Esophagus muscularis mucosa (tissue), 4 donors: ENCODE measurements around the gene TAGLN2. TPM values are rescaled to one million over a fixed set of nuclear protein-coding genes. Genes with fewer than 3 reads are reported as not detected.
A peak's percentile ranks its signal among the peaks of the same experiment; 100 is the strongest.
"Not testable (repeated sequence)": the region's sequence is repeated elsewhere in the genome, so short reads cannot be mapped to it uniquely, and the experiment has no call there.

Experiments used
- DNase-seq: peaks from one replicate; pipeline ENCODE4 v3.0.0-alpha.2; 2017; ENCODE audit errors: extremely low spot score
- H3K27ac ChIP-seq, 4 donors: fragments of 200-600 bp; sonication (generic); replicated peaks in 1 of 4; 1 replicate in 3 of 4; 2 replicates in 1 of 4; pipeline ENCODE4 v1.5.1; 2016 to 2019; ENCODE audit warnings: mild to moderate bottlenecking in 1 of 4
- H3K27me3 ChIP-seq, 4 donors: fragments of 200-600 bp; sonication (generic); one replicate each; pipeline versions ENCODE4 v1.5.1 to v1.6.0; 2016 to 2019
- H3K36me3 ChIP-seq, 4 donors: fragments of 200-600 bp; sonication (generic); one replicate each; pipeline ENCODE4 v1.5.1; 2016 to 2019
- H3K4me1 ChIP-seq, 4 donors: fragments of 200-600 bp; sonication (generic); one replicate each; pipeline ENCODE4 v1.5.1; 2016 to 2019
- H3K4me3 ChIP-seq, 4 donors: fragments of 200-600 bp; sonication (generic); 1 replicate in 2 of 4; 2 replicates in 2 of 4; pipeline ENCODE4 v1.5.1; 2016 to 2019; ENCODE audit warnings: mild to moderate bottlenecking in 4 of 4, moderate library complexity in 1 of 4
- H3K9me3 ChIP-seq, 4 donors: fragments of 200-600 bp; sonication (generic); 1 replicate in 3 of 4; 2 replicates in 1 of 4; pipeline ENCODE4 v1.5.1; 2016 to 2019
- EP300 ChIP-seq: sonication (generic); formaldehyde crosslinking; IDR thresholded peaks from one replicate; pipeline ENCODE4 v1.6.1; 2017; ENCODE audit warnings: antibody characterized with exemption
- POLR2A ChIP-seq: fragments of 450-650 bp; IDR thresholded peaks from one replicate; pipeline ENCODE4 v1.6.1; 2017; ENCODE audit warnings: antibody characterized with exemption, moderate library complexity, mild to moderate bottlenecking, low read depth
- POLR2AphosphoS5 ChIP-seq, 2 donors: sonication (generic); formaldehyde crosslinking; IDR thresholded peaks; one replicate each; pipeline ENCODE4 v1.6.1; 2017; ENCODE audit warnings: antibody characterized with exemption in 2 of 2
- WGBS: methylation state at CpG from one replicate; pipeline ENCODE4 v1.1.5; 2018; 5-methylcytosine and 5-hydroxymethylcytosine counted together
- intact Hi-C: fragments of 100-400 bp; cut with DNase I; formaldehyde crosslinking; loops from one replicate; pipeline ENCODE4 v1.15.1; 2023
- total RNA-seq, 4 donors: library from RNA; depleted of rRNA; stranded (reverse); fragments of >200 nt; gene quantifications; one replicate each; pipeline versions ENCODE4 v1.1.0 to v1.2.1, GENCODE V29; 2016
- TF ChIP-seq, protein P1 (sequence below), 3 experiments: fragments of 200-600 bp in 2 of 3; fragments of 450-650 bp in 1 of 3; sonication (generic) in 2 of 3; IDR thresholded peaks; one replicate each; pipeline ENCODE4 v1.5.1; 2017 to 2019; ENCODE audit warnings: antibody characterized with exemption in 3 of 3, mild to moderate bottlenecking in 2 of 3, moderate library complexity in 1 of 3

The TAGLN2 gene
- total RNA-seq, 4 donors from 2014 or later: 125 to 276 (median 228) TPM

DNA sequence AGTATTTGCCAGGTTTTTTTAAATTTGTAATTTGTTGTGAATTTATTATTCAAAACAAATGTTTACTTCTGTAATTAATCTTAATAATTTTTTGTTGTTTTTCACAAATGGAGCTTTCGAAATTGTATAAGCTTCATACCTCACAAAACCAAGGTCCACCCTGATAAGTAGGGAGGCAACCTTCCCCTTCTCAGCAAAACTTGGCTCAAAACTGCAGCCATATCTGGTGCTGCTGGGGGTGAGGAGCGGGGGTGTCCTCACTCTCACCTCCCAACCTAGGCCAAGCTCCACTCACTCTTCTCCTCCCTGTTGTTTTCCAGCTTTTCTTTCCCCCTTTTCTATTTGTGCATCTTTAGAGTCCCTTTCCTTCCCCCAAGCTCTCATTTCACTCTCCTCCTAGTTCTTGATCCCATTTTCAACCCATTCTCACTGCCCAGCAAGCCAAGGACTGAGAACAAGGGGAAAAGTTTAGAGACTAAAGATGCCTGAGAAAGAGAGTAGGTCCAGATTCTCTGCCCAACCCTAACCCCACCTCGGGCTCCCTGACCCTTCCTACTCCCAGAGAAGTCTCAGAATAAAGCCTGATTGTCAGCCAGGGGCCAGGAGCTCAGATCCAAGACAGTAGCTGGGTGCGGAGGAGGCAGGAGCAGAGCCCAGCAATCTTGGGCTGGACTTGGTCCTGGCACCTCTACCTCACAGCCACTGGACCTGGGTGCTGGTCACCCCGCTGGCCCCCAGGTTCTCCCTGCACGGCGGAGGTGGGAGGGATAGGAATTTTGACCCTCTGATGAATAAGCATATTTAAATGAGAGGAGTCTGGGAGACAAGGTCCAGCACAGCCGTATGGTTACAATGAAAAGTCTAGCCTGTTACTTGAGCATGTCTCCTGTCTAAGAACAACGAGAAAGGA lies 17.0 kb downstream of the TAGLN2 start:
- H3K27ac ChIP-seq: no peak overlapping the region
- TF ChIP-seq, protein P1, sequence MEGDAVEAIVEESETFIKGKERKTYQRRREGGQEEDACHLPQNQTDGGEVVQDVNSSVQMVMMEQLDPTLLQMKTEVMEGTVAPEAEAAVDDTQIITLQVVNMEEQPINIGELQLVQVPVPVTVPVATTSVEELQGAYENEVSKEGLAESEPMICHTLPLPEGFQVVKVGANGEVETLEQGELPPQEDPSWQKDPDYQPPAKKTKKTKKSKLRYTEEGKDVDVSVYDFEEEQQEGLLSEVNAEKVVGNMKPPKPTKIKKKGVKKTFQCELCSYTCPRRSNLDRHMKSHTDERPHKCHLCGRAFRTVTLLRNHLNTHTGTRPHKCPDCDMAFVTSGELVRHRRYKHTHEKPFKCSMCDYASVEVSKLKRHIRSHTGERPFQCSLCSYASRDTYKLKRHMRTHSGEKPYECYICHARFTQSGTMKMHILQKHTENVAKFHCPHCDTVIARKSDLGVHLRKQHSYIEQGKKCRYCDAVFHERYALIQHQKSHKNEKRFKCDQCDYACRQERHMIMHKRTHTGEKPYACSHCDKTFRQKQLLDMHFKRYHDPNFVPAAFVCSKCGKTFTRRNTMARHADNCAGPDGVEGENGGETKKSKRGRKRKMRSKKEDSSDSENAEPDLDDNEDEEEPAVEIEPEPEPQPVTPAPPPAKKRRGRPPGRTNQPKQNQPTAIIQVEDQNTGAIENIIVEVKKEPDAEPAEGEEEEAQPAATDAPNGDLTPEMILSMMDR (IDR thresholded peaks at IDR 0.05): no peak
- no peak for TF ChIP-seq POLR2A
- TF ChIP-seq POLR2AphosphoS5 (IDR thresholded peaks at IDR 0.05): no peak
- no peak for TF ChIP-seq EP300
- no peak for DNase-seq
- intact Hi-C loops: no loop called here
- H3K36me3 ChIP-seq: no peaks in the 10 kb centered on the region
- no peaks in the 10 kb centered on the region for H3K9me3 ChIP-seq
- 75% methylated on average over 8 of the region's 9 CpGs for WGBS
- no peaks in the 10 kb centered on the region for H3K27me3 ChIP-seq
- H3K4me1 ChIP-seq: peaks cover 18 to 31% (median 25%) of the 10 kb centered on the region in 4 donors
- H3K4me3 ChIP-seq: no peak overlapping the region

GRCh38 chr1:159906960-159907359 lies 18.3 kb downstream of the TAGLN2 start:
- 85% methylated on average over 1 of the region's 1 CpG for WGBS
- intact Hi-C loops: no loop called here
- no peak for TF ChIP-seq POLR2A
- TF ChIP-seq, protein P1 (IDR thresholded peaks at IDR 0.05): no peak
- TF ChIP-seq POLR2AphosphoS5 (IDR thresholded peaks at IDR 0.05): no peak
- TF ChIP-seq EP300: no peak
- H3K4me1 ChIP-seq: peaks cover 12 to 21% (median 18%) of the 10 kb centered on the region in 4 donors
- no peak overlapping the region for H3K4me3 ChIP-seq
- H3K27me3 ChIP-seq: no peaks in the 10 kb centered on the region
- H3K9me3 ChIP-seq: no peaks in the 10 kb centered on the region
- DNase-seq: no peak
- no peaks in the 10 kb centered on the region for H3K36me3 ChIP-seq
- no peak overlapping the region for H3K27ac ChIP-seq

DNA sequence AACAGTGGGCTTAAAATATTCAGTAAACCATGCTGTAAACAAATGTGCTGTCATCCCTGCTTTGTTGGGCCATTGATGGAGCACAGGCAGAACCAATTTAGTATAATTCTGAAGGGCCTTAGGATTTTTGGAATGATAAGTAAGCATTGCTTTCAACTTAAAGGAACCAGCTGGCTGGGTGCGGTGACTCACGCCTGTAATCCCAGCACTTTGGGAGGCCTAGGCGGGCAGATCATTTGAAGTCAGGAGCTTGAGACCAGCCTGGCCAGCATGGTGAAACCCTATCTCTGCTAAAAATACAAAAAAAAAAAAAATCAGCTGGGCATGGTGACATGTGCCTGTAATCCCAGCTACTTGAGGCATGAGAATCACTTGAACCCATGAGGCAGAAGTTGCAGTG lies 21.3 kb downstream of the TAGLN2 start:
- WGBS: 65% methylated on average over 3 of the region's 3 CpGs
- H3K4me1 ChIP-seq: peaks cover 11 to 17% (median 12%) of the 10 kb centered on the region in 4 donors
- H3K9me3 ChIP-seq, DNase-seq, H3K27ac ChIP-seq, H3K4me3 ChIP-seq, H3K27me3 ChIP-seq, intact Hi-C loops, H3K36me3 ChIP-seq: not testable (repeated sequence)

GRCh38 chr1:159902541-159902940 lies 22.8 kb downstream of the TAGLN2 start:
- peaks cover 11 to 19% (median 12%) of the 10 kb centered on the region in 4 donors for H3K4me1 ChIP-seq
- no peaks in the 10 kb centered on the region for H3K36me3 ChIP-seq
- H3K27ac ChIP-seq: no peak overlapping the region
- no peaks in the 10 kb centered on the region for H3K27me3 ChIP-seq
- intact Hi-C loops: no loop called here
- TF ChIP-seq, protein P1 (IDR thresholded peaks at IDR 0.05): no peak
- TF ChIP-seq POLR2AphosphoS5 (IDR thresholded peaks at IDR 0.05) (no peak), POLR2A (no peak), EP300 (no peak)
- DNase-seq: no peak
- H3K4me3 ChIP-seq: no peak overlapping the region
- WGBS: 90% methylated on average over 3 of the region's 3 CpGs
- no peaks in the 10 kb centered on the region for H3K9me3 ChIP-seq

DNA sequence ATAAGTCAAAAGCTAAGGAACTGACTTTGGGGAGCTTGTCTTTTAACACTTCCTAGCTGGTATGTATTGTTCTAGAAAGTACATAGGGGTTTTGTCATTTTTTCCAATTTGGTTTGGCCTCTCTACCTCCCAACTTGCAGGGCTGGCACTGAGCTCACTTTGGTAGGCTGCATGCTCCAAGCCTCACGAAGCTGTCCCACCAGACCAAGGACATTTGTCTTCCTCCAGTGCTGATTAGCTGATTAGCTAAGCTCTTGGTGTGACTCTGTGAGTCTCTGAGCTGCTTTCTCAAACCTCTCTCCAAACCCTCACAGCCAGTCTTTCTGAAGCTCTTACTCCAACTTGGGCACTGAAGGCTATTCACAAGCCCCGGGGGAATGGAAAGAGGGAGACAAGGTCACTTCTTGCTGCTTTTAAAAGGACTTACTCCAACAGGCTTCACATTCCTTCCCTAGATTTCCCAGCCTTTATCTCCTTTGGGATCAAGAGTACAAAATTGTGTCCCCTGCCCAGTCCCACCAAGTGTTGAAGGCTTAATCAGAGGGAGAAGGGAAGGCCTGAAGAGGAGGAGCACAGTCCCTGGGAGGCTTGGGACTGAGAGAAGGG lies 24.4 kb downstream of the TAGLN2 start:
- DNase-seq: no peak
- Histone ChIP-seq H3K4me3 (no peak overlapping the region), H3K27ac (peak overlapping the region in 1 of 4 donors; percentile 53), H3K9me3 (no peaks in the 10 kb centered on the region), H3K27me3 (no peaks in the 10 kb centered on the region), H3K4me1 (peaks cover 11 to 20% (median 15%) of the 10 kb centered on the region in 4 donors), H3K36me3 (no peaks in the 10 kb centered on the region)
- 91% methylated on average over 2 of the region's 2 CpGs for WGBS
- TF ChIP-seq EP300 (no peak), POLR2AphosphoS5 (IDR thresholded peaks at IDR 0.05) (no peak), POLR2A (no peak)
- TF ChIP-seq, protein P1 (IDR thresholded peaks at IDR 0.05): no peak
- intact Hi-C loops: no loop called here
